Right cardiac atrium (tissue), 5 donors: ENCODE results near the gene USP2. TPM values are rescaled to one million over a fixed set of nuclear protein-coding genes. Genes with fewer than 3 reads are reported as not detected.
A peak's percentile ranks its signal among the peaks of the same experiment; 100 is the strongest.

ENCODE experiments used
- ATAC-seq, 2 donors: fragments of 200-7000 bp; cut with Tn5 transposase; one replicate each; pipeline versions ENCODE4 v1.8.0 to v1.9.1; 2020; ENCODE audit warnings: moderate library complexity in 2 of 2, mild to moderate bottlenecking in 1 of 2
- DNase-seq, 3 donors: peaks; one replicate each; pipeline ENCODE4 v3.0.0-alpha.2; 2020
- H3K27ac ChIP-seq: one replicate; pipeline ENCODE4 v1.5.1; 2013; ENCODE audit warnings: mild to moderate bottlenecking, low read length, control low read depth, moderate library complexity
- H3K27me3 ChIP-seq: one replicate; pipeline ENCODE4 v1.6.1; 2013; ENCODE audit not compliant: control insufficient read depth, insufficient read depth
- H3K4me1 ChIP-seq: one replicate; pipeline ENCODE4 v1.6.1; 2013; ENCODE audit warnings: low read length; ENCODE audit not compliant: control insufficient read depth, insufficient read depth
- H3K4me3 ChIP-seq: one replicate; pipeline ENCODE4 v1.5.1; 2013; ENCODE audit warnings: low read length, control low read depth
- H3K9me3 ChIP-seq: one replicate; pipeline ENCODE4 v1.6.1; 2013; ENCODE audit warnings: low read length; ENCODE audit not compliant: control insufficient read depth
- WGBS: extraction: QIAGEN DNeasy Blood & Tissue Kit; methylation state at CpG from one replicate; pipeline ENCODE4 v1.1.7; 2013; 5-methylcytosine and 5-hydroxymethylcytosine counted together
- intact Hi-C, 4 donors: fragments of 100-400 bp; cut with DNase I; formaldehyde crosslinking; loops; one replicate each; pipeline versions ENCODE4 v1.11.0 to v1.14.0; 2022 to 2023
- polyA plus RNA-seq: library from polyadenylated mRNA; stranded (reverse); fragments of 200-250 nt; gene quantifications from one replicate; pipeline ENCODE4 v1.2.3, GENCODE V29; 2013
- total RNA-seq, 4 donors: library from RNA; stranded (reverse); fragmentation: NEBNext Ultra II Directional; extraction: Animal tissue kit (Norgen Biotek cat#: 25700); gene quantifications; one replicate each; pipeline ENCODE4 v1.2.1, GENCODE V29; 2021
- donor health status: healthy with polysubstance abuse.
- donor health status: DM: no; HTN: yes; CAD: no.
- donor health status: DM: no; HTN: no; CAD: no.
- donor health status: DM: no; HTN: yes; CAD: no; lungs with severe emphysema.
- donor health status: DM: yes; HTN: yes; CAD: no.

The USP2 gene
- total and polyA plus RNA-seq, 5 donors: 57.1 to 98.4 (median 93.1) TPM

GRCh38 chr11:119375337-119376196 is 5.9 kb downstream of the USP2 start:
- intact Hi-C loops: no loop called here
- no peaks in the 10 kb centered on the region for H3K27me3 ChIP-seq
- H3K4me1 ChIP-seq: peaks cover 13% of the 10 kb centered on the region
- no peak overlapping the region for H3K4me3 ChIP-seq
- H3K9me3 ChIP-seq: no peaks in the 10 kb centered on the region
- WGBS: 39% methylated on average over 14 of the region's 14 CpGs
- H3K27ac ChIP-seq: peak overlapping the region; percentile 96
- ATAC-seq (peak; percentile 64 to 72), DNase-seq (peak; percentile 84 to 91 (median 90))

GRCh38 chr11:119374632-119375336 is 6.7 kb downstream of the USP2 start:
- WGBS: 36% methylated on average over 11 of the region's 11 CpGs
- intact Hi-C loops: no loop called here
- H3K27ac ChIP-seq: peak overlapping the region; percentile 96
- H3K4me3 ChIP-seq: no peak overlapping the region
- H3K9me3 ChIP-seq: no peaks in the 10 kb centered on the region
- peak in 1 of 2 donors; percentile 15 for ATAC-seq
- H3K27me3 ChIP-seq: no peaks in the 10 kb centered on the region
- peaks cover 13% of the 10 kb centered on the region for H3K4me1 ChIP-seq
- peak; percentile 35 to 70 (median 65) for DNase-seq

- WGBS: 41% methylated on average over 5 of the region's 5 CpGs
- H3K4me1 ChIP-seq: peaks cover 13% of the 10 kb centered on the region
- peak in 1 of 2 donors; percentile 7 for ATAC-seq
- intact Hi-C loops: loop anchor here in 1 of 4 donors (2.0 kb wide), 1 partner anchor 17 kb away; no protein-coding TSS in a partner anchor
- no peaks in the 10 kb centered on the region for H3K27me3 ChIP-seq
- H3K27ac ChIP-seq: peak overlapping the region; percentile 96
- DNase-seq: peak; percentile 60 to 88 (median 83)
- no peaks in the 10 kb centered on the region for H3K9me3 ChIP-seq
- H3K4me3 ChIP-seq: no peak overlapping the region
Measured at GRCh38 chr11:119373921-119374631, 7.4 kb downstream of the USP2 start.

- intact Hi-C loops: loop anchor here in 1 of 4 donors (2.0 kb wide), 1 partner anchor 16 kb away; no protein-coding TSS in a partner anchor
- Histone ChIP-seq H3K27me3 (no peaks in the 10 kb centered on the region), H3K4me3 (no peak overlapping the region), H3K9me3 (no peaks in the 10 kb centered on the region), H3K4me1 (peaks cover 13% of the 10 kb centered on the region), H3K27ac (no peak overlapping the region)
- WGBS: 79% methylated on average over 23 of the region's 23 CpGs
- DNase-seq: peak in 2 of 3 donors; percentile 30 to 62
- ATAC-seq: no peak
Measured at GRCh38 chr11:119373059-119373920, 8.2 kb downstream of the USP2 start.

GRCh38 chr11:119372260-119373058 is 9.0 kb downstream of the USP2 start:
- peak overlapping the region; percentile 69 for H3K27ac ChIP-seq
- ATAC-seq (no peak), DNase-seq (peak in 1 of 3 donors; percentile 53)
- 76% methylated on average over 26 of the region's 26 CpGs for WGBS
- intact Hi-C loops: loop anchor here in 1 of 4 donors (2.0 kb wide), 1 partner anchor 16 kb away; no protein-coding TSS in a partner anchor
- H3K27me3 ChIP-seq: no peaks in the 10 kb centered on the region
- no peaks in the 10 kb centered on the region for H3K9me3 ChIP-seq
- peaks cover 17% of the 10 kb centered on the region for H3K4me1 ChIP-seq
- H3K4me3 ChIP-seq: no peak overlapping the region

GRCh38 chr11:119371778-119372182 is 9.7 kb downstream of the USP2 start:
- peak overlapping the region; percentile 90 for H3K27ac ChIP-seq
- no peaks in the 10 kb centered on the region for H3K9me3 ChIP-seq
- intact Hi-C loops: loop anchor here in 1 of 4 donors (2.0 kb wide), 1 partner anchor 15 kb away; no protein-coding TSS in a partner anchor
- H3K4me3 ChIP-seq: no peak overlapping the region
- ATAC-seq: no peak
- no peaks in the 10 kb centered on the region for H3K27me3 ChIP-seq
- peak in 2 of 3 donors; percentile 26 to 64 for DNase-seq
- 57% methylated on average over 8 of the region's 8 CpGs for WGBS
- peaks cover 22% of the 10 kb centered on the region for H3K4me1 ChIP-seq

- peaks cover 22% of the 10 kb centered on the region for H3K4me1 ChIP-seq
- no peaks in the 10 kb centered on the region for H3K27me3 ChIP-seq
- DNase-seq (no peak), ATAC-seq (no peak)
- intact Hi-C loops: no loop called here
- H3K27ac ChIP-seq: peak overlapping the region; percentile 90
- H3K4me3 ChIP-seq: no peak overlapping the region
- no peaks in the 10 kb centered on the region for H3K9me3 ChIP-seq
- 53% methylated on average over 8 of the region's 8 CpGs for WGBS
Measured at GRCh38 chr11:119371067-119371601, 10.4 kb downstream of the USP2 start.

- DNase-seq (peak in 2 of 3 donors; percentile 77 to 80), ATAC-seq (peak; percentile 5 to 9)
- Histone ChIP-seq H3K27me3 (no peaks in the 10 kb centered on the region), H3K9me3 (no peaks in the 10 kb centered on the region), H3K27ac (peak overlapping the region; percentile 90), H3K4me3 (no peak overlapping the region), H3K4me1 (peaks cover 22% of the 10 kb centered on the region)
- intact Hi-C loops: no loop called here
- 41% methylated on average over 8 of the region's 8 CpGs for WGBS
Measured at GRCh38 chr11:119370486-119371046, 10.9 kb downstream of the USP2 start.
